ENCODE results near the gene SLC1A7. TPM values are rescaled to one million over a fixed set of nuclear protein-coding genes. Genes with fewer than 3 reads are reported as not detected.

SLC1A7 gene
- total and polyA plus RNA-seq, 2 of the 13 experiments (the other 11 are each of a cell fraction or from before 2014, with no cell fraction given) = 0.04 to 2.0 TPM

- TF ChIP-seq THAP11 (CRISPR knock-in tag; IDR thresholded peaks at IDR 0.05) = peak; percentile 59
- peak; percentile 56; the same call in 1 of the 2 replicates for TF ChIP-seq ZNF556 (CRISPR knock-in tag; IDR thresholded peaks at IDR 0.05; ENCODE audit: borderline replicate concordance)
- TF ChIP-seq RARA (CRISPR knock-in tag; IDR thresholded peaks at IDR 0.05) = peak; percentile 77
- TF ChIP-seq PHF21A (CRISPR knock-in tag; IDR thresholded peaks at IDR 0.05) = peak; percentile 76
- TF ChIP-seq ZNF317 (CRISPR knock-in tag; IDR thresholded peaks at IDR 0.05) = no peak
- TF ChIP-seq XRCC5 (optimal IDR thresholded peaks at IDR 0.05; ENCODE audit: low read length) = peak; percentile 91
- peak; percentile 54; the same call in 1 of the 2 replicates for TF ChIP-seq PRDM10 (CRISPR knock-in tag; IDR thresholded peaks at IDR 0.05; ENCODE audit: low read depth)
- TF ChIP-seq ARID4A (CRISPR knock-in tag; IDR thresholded peaks at IDR 0.05; ENCODE audit: borderline replicate concordance) = peak; percentile 35; the same call in 1 of the 2 replicates
- peak; percentile 39; the same call in 1 of the 3 replicates for TF ChIP-seq MXI1 (IDR thresholded peaks at IDR 0.05; ENCODE audit: borderline replicate concordance, low read depth, low read length)
- TF ChIP-seq NR2C2 (CRISPR knock-in tag; IDR thresholded peaks at IDR 0.05; ENCODE audit: borderline replicate concordance) = peak; percentile 77
- TF ChIP-seq FOSL1 (CRISPR knock-in tag; IDR thresholded peaks at IDR 0.05; ENCODE audit: borderline replicate concordance) = 0 out of 2 replicates have a peak, but pooled peaks have one; percentile 30
- no peak for TF ChIP-seq CBX1 (IDR thresholded peaks at IDR 0.05; ENCODE audit: low read depth)
- TF ChIP-seq ARNTL (CRISPR knock-in tag; IDR thresholded peaks at IDR 0.05) = peak; percentile 64
- 0 out of 2 replicates have a peak, but pooled peaks have one; percentile 17 for TF ChIP-seq ZNF777 (CRISPR knock-in tag; IDR thresholded peaks at IDR 0.05)
- peak; percentile 88 for TF ChIP-seq ZMYM3 (CRISPR knock-in tag; IDR thresholded peaks at IDR 0.05)
- no peak for TF ChIP-seq ISX (CRISPR knock-in tag; conservative IDR thresholded peaks at IDR 0.05)
- no peak for TF ChIP-seq NRL (CRISPR knock-in tag; IDR thresholded peaks at IDR 0.05; ENCODE audit: borderline replicate concordance)
- TF ChIP-seq NR2F6 (IDR thresholded peaks at IDR 0.05) = peak; percentile 82
- peak; percentile 95 for TF ChIP-seq NR2F6 (CRISPR knock-in tag; IDR thresholded peaks at IDR 0.05)
- TF ChIP-seq ZSCAN21 (CRISPR knock-in tag; IDR thresholded peaks at IDR 0.05; ENCODE audit: borderline replicate concordance) = peak; percentile 50; the same call in 1 of the 2 replicates
- TF ChIP-seq NONO (IDR thresholded peaks at IDR 0.05) = no peak
- peak; percentile 84 for TF ChIP-seq NONO (CRISPR knock-in tag; conservative IDR thresholded peaks at IDR 0.05)
- TF ChIP-seq ZNF589 (CRISPR knock-in tag; conservative IDR thresholded peaks at IDR 0.05) = no peak; the same call in 1 of the 2 replicates
- peak; percentile 85; the same call in 1 of the 2 replicates for TF ChIP-seq ZNF644 (CRISPR knock-in tag; IDR thresholded peaks at IDR 0.05; ENCODE audit: low read depth)
Measured at GRCh38 chr1:53089478-53090226, 52.8 kb downstream of the SLC1A7 start (continued).

Measured in HepG2 (cell line).